Effector memory CD8-positive, alpha-beta T cell (primary cell): ENCODE results near the gene TMEM108.

Experiments
- ATAC-seq: fragments of 150-1000 bp; cut with Tn5 transposase; replicated peaks from 2 replicates; pipeline ENCODE4 v1.10.0; 2021; ENCODE audit warnings: mild to moderate bottlenecking, moderate library complexity
- DNase-seq, 3 experiments: peaks; one replicate each; pipeline ENCODE4 v3.0.0; 2021
- H3K27ac Mint-ChIP-seq, 2 donors: one replicate each; pipeline ENCODE4 v1.8.0; 2022; ENCODE audit warnings: mild to moderate bottlenecking in 2 of 2, mixed read lengths in 2 of 2, moderate library complexity in 2 of 2
- H3K27me3 Mint-ChIP-seq, 2 donors: one replicate each; pipeline ENCODE4 v1.8.0; 2022; ENCODE audit warnings: mixed read lengths in 2 of 2
- H3K36me3 Mint-ChIP-seq: one replicate; pipeline ENCODE4 v1.8.0; 2022; ENCODE audit warnings: mild to moderate bottlenecking, moderate library complexity, mixed read lengths; ENCODE audit not compliant: insufficient read depth
- H3K4me1 Mint-ChIP-seq, 2 donors: one replicate each; pipeline ENCODE4 v1.8.0; 2022; ENCODE audit warnings: low read depth in 2 of 2, mixed read lengths in 2 of 2
- H3K4me3 Mint-ChIP-seq, 2 donors: one replicate each; pipeline ENCODE4 v1.8.0; 2022; ENCODE audit warnings: mild to moderate bottlenecking in 2 of 2, mixed read lengths in 2 of 2, moderate library complexity in 2 of 2
- H3K9me3 Mint-ChIP-seq, 2 donors: one replicate each; pipeline ENCODE4 v1.8.0; 2022; ENCODE audit warnings: mixed read lengths in 2 of 2

The TMEM108 gene

GRCh38 chr3:133424937-133425869 is 387.0 kb downstream of the TMEM108 start:
- no peak overlapping the region for H3K4me3 Mint-ChIP-seq
- peaks cover 0 to 2% of the 10 kb centered on the region in 2 donors for H3K4me1 Mint-ChIP-seq
- peak; percentile 34 for ATAC-seq
- no peaks in the 10 kb centered on the region for H3K9me3 Mint-ChIP-seq
- no peak for DNase-seq
- peak overlapping the region in 1 of 2 donors; percentile 31 for H3K27ac Mint-ChIP-seq
- peaks cover 8 to 10% of the 10 kb centered on the region in 2 donors for H3K27me3 Mint-ChIP-seq
- peaks cover 8% of the 10 kb centered on the region for H3K36me3 Mint-ChIP-seq

GRCh38 chr3:133425898-133426297 is 387.7 kb downstream of the TMEM108 start:
- H3K9me3 Mint-ChIP-seq: no peaks in the 10 kb centered on the region
- H3K36me3 Mint-ChIP-seq: peaks cover 8% of the 10 kb centered on the region
- no peak for ATAC-seq
- H3K4me1 Mint-ChIP-seq: peaks cover 0 to 2% of the 10 kb centered on the region in 2 donors
- DNase-seq: no peak
- H3K27me3 Mint-ChIP-seq: peaks cover under 1 to 10% of the 10 kb centered on the region in 2 donors
- no peak overlapping the region for H3K27ac Mint-ChIP-seq
- H3K4me3 Mint-ChIP-seq: no peak overlapping the region

- no peak for DNase-seq
- Mint-ChIP-seq H3K27me3 (peaks cover 0 to 10% of the 10 kb centered on the region in 2 donors), H3K27ac (no peak overlapping the region), H3K4me1 (peaks cover 0 to 2% of the 10 kb centered on the region in 2 donors), H3K9me3 (no peaks in the 10 kb centered on the region), H3K4me3 (no peak overlapping the region), H3K36me3 (peaks cover 8% of the 10 kb centered on the region)
- ATAC-seq: no peak
Observed at GRCh38 chr3:133426721-133427120, 388.5 kb downstream of the TMEM108 start.

- Mint-ChIP-seq H3K4me3 (no peak overlapping the region), H3K27me3 (no peaks in the 10 kb centered on the region), H3K27ac (no peak overlapping the region), H3K9me3 (no peaks in the 10 kb centered on the region), H3K4me1 (peaks cover 0 to 2% of the 10 kb centered on the region in 2 donors), H3K36me3 (peaks cover 8% of the 10 kb centered on the region)
- no peak for ATAC-seq
- DNase-seq: no peak
Observed at GRCh38 chr3:133428552-133428951, 390.4 kb downstream of the TMEM108 start.

- Mint-ChIP-seq H3K27ac (no peak overlapping the region), H3K4me3 (no peak overlapping the region), H3K27me3 (no peaks in the 10 kb centered on the region), H3K9me3 (no peaks in the 10 kb centered on the region), H3K4me1 (peaks cover 0 to 2% of the 10 kb centered on the region in 2 donors), H3K36me3 (peaks cover 8% of the 10 kb centered on the region)
- DNase-seq (no peak), ATAC-seq (no peak)
Observed at GRCh38 chr3:133429063-133429462, 390.9 kb downstream of the TMEM108 start.

GRCh38 chr3:133439563-133439962 is 401.4 kb downstream of the TMEM108 start:
- H3K27me3 Mint-ChIP-seq: no peaks in the 10 kb centered on the region
- H3K27ac Mint-ChIP-seq: no peak overlapping the region
- H3K9me3 Mint-ChIP-seq: peaks cover 0 to 7% of the 10 kb centered on the region in 2 donors
- no peaks in the 10 kb centered on the region for H3K36me3 Mint-ChIP-seq
- no peak overlapping the region for H3K4me3 Mint-ChIP-seq
- ATAC-seq (no peak), DNase-seq (no peak)
- peaks cover 18 to 25% of the 10 kb centered on the region in 2 donors for H3K4me1 Mint-ChIP-seq

- no peaks in the 10 kb centered on the region for H3K36me3 Mint-ChIP-seq
- DNase-seq (no peak), ATAC-seq (no peak)
- H3K4me3 Mint-ChIP-seq: no peak overlapping the region
- H3K9me3 Mint-ChIP-seq: peaks cover 0 to 7% of the 10 kb centered on the region in 2 donors
- peaks cover 18 to 25% of the 10 kb centered on the region in 2 donors for H3K4me1 Mint-ChIP-seq
- H3K27ac Mint-ChIP-seq: peak overlapping the region in 1 of 2 donors; percentile 96
- no peaks in the 10 kb centered on the region for H3K27me3 Mint-ChIP-seq
Observed at GRCh38 chr3:133440652-133441051, 402.5 kb downstream of the TMEM108 start.

GRCh38 chr3:133441867-133442270 is 403.7 kb downstream of the TMEM108 start:
- Mint-ChIP-seq H3K9me3 (peaks cover 0 to 7% of the 10 kb centered on the region in 2 donors), H3K27ac (peak overlapping the region; percentile 78 to 96), H3K4me1 (peaks cover 18 to 25% of the 10 kb centered on the region in 2 donors), H3K4me3 (peak overlapping the region; percentile 69 to 81), H3K36me3 (no peaks in the 10 kb centered on the region), H3K27me3 (no peaks in the 10 kb centered on the region)
- peak; percentile 75 for ATAC-seq
- DNase-seq: peak in 1 of 3 experiments; percentile 13

- Mint-ChIP-seq H3K36me3 (no peaks in the 10 kb centered on the region), H3K27ac (peak overlapping the region; percentile 78 to 96), H3K4me3 (peak overlapping the region; percentile 69 to 81), H3K4me1 (peaks cover 18 to 25% of the 10 kb centered on the region in 2 donors), H3K9me3 (peaks cover 0 to 7% of the 10 kb centered on the region in 2 donors), H3K27me3 (no peaks in the 10 kb centered on the region)
- no peak for ATAC-seq
- no peak for DNase-seq
Observed at GRCh38 chr3:133442518-133442917, 404.3 kb downstream of the TMEM108 start.

GRCh38 chr3:133443649-133444422 is 405.6 kb downstream of the TMEM108 start:
- H3K9me3 Mint-ChIP-seq: peaks cover 0 to 7% of the 10 kb centered on the region in 2 donors
- no peak overlapping the region for H3K4me3 Mint-ChIP-seq
- H3K27me3 Mint-ChIP-seq: no peaks in the 10 kb centered on the region
- H3K27ac Mint-ChIP-seq: peak overlapping the region; percentile 29 to 83
- peaks cover 22 to 30% of the 10 kb centered on the region in 2 donors for H3K4me1 Mint-ChIP-seq
- ATAC-seq (no peak), DNase-seq (no peak)
- no peaks in the 10 kb centered on the region for H3K36me3 Mint-ChIP-seq

- Mint-ChIP-seq H3K27me3 (no peaks in the 10 kb centered on the region), H3K36me3 (peaks cover under 1% of the 10 kb centered on the region), H3K4me1 (peaks cover 26 to 33% of the 10 kb centered on the region in 2 donors), H3K4me3 (no peak overlapping the region), H3K27ac (peak overlapping the region in 1 of 2 donors; percentile 83), H3K9me3 (peaks cover 0 to 6% of the 10 kb centered on the region in 2 donors)
- ATAC-seq: no peak
- no peak for DNase-seq
Observed at GRCh38 chr3:133444423-133444774, 406.2 kb downstream of the TMEM108 start.

GRCh38 chr3:133445108-133445507 is 406.9 kb downstream of the TMEM108 start:
- H3K4me1 Mint-ChIP-seq: peaks cover 29 to 38% of the 10 kb centered on the region in 2 donors
- H3K4me3 Mint-ChIP-seq: no peak overlapping the region

More at GRCh38 chr3:133445108-133445507, 406.9 kb downstream of the TMEM108 start:
- Mint-ChIP-seq H3K36me3 (peaks cover 3% of the 10 kb centered on the region), H3K27me3 (no peaks in the 10 kb centered on the region), H3K9me3 (peaks cover 0 to 2% of the 10 kb centered on the region in 2 donors), H3K27ac (no peak overlapping the region)
- no peak for ATAC-seq
- DNase-seq: no peak
